GM19372 (cell line): Measurements from ENCODE around the gene RAD23B.

ENCODE experiments used
- ATAC-seq: cut with Tn5 transposase; IDR thresholded peaks from one replicate; pipeline ENCODE4 v1.9.1; 2021; ENCODE audit warnings: mild to moderate bottlenecking, low read depth, moderate library complexity; ENCODE audit not compliant: unreplicated experiment

The RAD23B gene

DNA sequence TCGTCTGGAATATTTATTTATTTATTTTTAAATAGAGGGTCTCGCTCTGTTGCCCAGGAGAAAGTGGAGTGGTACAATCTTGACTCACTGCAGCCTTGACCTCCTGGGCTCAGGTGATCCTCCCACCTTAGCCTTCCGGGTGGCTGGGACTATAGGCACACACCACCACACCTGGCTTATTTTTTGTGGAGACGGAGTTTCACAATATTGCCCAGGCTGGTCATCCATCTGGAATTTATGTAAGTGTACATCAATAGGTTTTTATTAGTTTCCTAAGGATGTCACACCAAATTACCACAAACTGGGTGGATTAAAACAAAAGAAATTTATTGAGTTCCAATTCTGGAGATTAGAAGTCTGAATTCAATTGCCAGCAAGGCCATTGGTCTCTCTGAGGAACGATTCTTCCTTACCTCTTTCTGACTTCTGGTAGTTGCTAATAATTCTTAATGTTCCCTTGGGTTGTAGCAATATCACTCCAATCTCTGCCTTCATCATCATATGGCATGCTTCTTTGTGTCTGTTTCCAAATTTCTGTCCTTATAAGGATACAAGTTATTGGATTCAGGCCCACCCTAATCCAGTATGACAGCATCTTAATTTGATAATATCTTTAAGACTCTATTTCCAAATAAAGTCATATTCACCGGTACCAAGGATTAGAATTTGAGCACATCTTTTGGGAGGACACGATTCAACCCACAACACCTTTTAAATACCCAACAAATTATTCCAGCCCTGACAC is 16.3 kb upstream of the RAD23B start:
- no peak for ATAC-seq

DNA sequence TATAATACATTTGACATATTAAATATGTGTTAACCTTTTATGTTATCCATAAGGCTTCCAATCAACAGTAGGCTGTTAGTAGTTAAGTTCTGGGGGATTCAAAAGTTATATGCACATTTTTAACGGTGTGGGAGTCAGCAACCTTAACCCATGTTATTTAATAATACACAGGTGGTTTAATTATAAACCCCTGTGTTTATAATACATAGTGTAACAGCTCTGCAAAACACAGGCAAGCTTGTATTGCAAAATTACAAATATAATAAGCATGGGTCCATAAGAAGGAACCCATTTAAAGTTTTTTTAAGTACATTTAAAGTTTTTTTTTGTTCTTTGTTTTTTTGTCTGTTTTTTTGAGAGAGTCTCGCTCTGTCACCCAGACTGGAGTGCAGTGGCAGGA is 14.5 kb upstream of the RAD23B start:
- no peak for ATAC-seq

DNA sequence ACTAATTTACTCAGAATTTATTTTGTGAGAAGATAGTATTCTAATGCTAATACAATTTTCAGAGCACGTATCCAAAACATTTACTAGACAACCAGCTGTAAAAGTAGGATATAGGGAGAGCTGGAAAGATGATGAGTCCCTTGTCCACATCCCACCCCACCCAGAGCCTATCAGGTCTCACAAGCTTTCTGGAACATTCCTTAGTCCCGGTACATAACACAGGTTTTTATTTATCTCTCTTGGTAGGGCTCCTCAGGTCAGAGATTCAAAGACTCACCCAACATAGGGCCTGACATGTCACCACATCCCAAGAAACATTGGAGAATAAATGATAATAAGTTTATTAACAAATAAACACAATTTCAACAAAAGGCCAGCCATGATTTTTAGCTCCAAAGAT is 13.8 kb upstream of the RAD23B start:
- no peak for ATAC-seq

DNA sequence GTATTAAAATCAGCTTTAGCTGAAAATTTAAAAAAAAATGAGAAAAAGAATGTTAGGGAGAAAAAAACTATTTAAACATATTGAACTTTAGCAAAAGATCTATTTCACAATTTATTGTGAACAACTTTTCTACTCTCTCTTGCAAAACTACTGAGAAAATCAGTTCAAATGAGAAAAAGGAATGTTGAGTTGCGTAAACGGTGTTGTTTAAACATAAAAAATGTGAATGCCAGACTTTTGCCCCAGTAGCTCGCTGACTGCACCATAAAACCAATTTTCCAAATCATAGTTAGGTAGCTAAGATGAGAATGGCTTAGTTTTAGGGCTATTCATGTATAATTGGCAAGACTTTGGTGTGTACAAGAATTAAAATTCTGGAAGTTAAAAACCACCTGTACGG is 13.4 kb upstream of the RAD23B start:
- ATAC-seq = no peak

DNA sequence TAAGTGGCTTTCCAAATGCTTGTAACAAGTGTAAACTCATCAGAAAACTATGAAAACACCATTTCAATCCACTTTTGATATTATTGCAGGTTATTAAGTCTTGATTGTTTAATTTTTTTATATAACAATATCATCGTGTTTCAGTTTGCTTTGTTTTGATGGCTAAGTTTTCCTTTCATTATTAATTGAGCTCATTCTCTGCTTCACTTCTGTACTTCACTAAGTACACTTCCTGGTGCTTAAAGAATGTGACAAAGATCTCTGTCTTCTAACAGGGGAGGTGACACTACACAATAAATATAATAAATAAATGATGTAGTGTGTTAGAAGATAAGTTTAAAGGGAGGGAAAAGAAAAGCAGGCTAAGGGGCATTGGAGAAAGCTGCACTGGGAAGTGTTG is 13.0 kb upstream of the RAD23B start:
- no peak for ATAC-seq

DNA sequence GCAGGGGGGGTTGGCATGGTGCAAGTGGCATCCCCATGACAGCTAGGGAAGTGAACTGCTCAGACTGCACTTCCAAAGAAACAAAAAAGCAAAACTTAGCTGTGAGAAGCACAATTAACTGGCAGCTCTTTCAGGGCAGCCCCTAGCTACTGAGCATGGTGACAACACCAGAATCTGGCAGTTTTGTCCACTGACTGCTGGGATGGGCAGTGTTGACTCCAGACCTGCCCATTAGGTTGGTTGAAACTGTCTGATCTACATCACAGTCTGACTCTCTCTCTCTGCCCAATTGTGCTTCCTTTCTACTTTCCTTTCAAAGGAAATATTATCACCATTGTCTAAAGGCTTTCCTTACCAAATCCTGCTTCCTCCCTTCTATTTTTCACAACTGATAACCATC is 12.5 kb upstream of the RAD23B start:
- no peak for ATAC-seq

DNA sequence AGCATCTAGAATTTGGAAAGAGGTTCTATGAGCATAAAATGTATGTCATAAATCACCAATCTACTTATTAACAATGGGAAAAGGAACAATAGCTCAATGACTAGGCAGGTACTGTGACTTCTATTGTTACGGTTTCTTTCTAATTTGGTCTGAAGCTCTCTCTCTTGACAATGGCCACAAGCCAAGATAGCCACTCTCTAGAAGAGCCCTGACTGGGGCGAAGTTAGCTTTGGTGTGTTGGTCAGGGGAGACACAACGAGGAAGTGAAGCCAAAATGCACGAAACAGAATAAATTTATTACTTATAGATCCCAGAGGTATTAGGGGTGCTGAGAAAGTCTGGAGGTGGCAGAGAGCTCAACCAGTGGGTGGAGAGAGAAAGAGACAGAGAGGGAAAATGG is 9.4 kb upstream of the RAD23B start:
- peak; percentile 39 for ATAC-seq

DNA sequence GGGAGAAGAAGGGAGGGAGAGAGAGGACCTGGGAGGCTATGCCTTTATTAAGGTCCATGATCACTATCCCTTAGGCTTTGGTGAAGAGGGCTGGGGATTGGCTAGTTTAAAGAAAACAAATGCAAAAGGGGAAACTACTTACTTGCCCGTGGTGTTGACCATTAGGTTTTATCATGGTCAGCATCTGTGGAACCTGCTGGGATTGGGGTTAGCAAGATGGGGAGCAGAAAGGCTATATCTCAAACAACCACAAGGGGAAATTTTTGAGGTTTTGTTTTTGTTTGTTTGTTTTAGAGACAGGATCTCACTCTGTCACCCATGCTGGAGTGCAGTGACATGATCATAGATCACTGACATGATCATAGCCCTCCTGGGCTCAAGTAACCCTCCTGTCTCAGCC is 9.0 kb upstream of the RAD23B start:
- ATAC-seq = peak; percentile 70

DNA sequence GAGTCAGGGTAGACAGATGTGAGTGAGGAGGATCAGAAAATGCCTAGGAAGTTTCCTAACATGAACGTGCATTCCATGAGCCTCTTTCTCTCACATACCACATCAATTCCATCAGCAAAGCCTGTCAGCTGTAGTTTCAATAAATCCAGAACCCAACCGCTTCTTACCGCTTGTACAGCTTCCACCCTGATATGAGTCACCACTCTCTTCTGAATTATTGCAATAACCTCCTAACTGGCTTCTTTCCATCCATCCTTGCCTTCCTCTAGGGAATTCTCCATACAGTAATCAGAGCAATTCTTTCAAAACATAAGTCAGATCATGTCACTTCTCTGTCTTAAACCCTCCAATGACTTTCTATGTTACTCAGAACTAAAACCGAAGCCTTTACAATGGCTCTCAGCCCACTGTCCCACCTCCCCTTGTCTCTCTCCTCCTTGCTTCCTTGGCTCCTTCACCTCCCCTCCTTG is 8.1 kb upstream of the RAD23B start:
- no peak for ATAC-seq

DNA sequence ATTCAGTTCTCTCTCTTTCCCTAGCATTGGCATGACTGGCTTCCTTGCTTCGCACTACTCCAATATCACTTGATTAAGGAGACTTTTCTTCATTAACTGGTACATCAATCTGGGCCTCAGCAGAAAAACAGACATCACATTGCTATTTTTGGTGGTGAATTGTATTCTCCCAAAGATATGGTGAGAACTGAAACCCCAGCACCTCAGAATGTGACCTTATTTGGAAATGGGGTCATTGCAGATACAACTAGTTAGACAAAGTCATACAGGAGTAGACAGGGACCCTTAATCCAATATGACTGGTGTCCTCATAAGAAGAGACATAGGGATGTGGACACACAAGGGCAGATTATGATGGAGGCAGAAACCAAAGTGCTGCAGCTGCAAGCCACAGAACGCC is 7.5 kb upstream of the RAD23B start:
- ATAC-seq = no peak

DNA sequence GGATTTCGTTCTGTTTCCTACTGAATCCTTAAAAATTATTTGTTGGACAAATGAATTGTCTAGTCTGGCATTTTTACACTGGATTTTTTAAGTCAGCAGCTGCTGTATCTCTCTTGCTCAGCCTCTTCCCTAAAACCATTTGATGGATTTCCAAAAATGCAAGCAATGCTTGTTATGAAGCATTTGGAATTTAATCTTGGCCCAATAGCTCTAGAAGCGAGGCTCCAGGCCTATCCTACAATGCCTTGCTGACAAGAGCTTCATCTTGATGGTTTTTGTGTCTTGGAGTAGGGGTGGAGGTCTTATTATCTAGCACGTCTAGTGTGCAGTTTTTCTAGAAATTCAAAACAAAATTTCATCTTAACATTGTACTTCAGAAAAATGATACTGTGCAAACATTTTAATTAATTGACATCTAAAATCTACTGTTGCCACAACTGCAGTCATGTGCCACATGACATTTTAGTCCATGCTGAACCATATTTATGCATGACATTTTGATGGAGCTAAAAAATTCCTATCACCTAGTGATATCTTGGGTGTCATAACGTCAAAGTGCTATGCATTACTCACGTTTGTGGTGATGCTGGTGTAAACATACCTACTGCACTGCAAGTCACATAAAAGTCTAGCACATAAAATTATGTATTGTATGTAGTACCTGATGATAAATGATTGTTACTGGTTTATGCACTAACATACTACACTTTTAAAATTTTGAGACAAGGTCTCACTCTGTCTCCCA is 5.9 kb upstream of the RAD23B start:
- no peak for ATAC-seq

DNA sequence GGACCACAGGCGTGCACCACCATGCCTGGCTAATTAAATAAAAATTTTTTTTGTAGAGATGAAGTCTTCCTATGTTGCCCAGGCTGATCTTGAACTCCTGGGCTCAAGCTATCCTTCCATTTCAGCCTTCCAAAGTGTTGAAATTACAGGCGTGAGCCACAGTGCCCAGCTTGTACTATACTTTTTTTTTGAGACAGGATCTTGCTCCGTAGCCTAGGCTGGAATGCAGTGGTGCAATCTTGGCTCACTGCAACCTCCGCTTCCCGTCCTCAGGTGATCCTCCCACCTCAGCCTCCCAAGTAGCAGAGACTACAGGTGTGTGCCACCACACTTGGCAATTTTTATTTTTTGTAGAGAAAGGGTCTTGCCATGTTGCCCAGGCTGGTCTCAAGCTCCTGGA is 5.3 kb upstream of the RAD23B start:
- ATAC-seq = no peak

DNA sequence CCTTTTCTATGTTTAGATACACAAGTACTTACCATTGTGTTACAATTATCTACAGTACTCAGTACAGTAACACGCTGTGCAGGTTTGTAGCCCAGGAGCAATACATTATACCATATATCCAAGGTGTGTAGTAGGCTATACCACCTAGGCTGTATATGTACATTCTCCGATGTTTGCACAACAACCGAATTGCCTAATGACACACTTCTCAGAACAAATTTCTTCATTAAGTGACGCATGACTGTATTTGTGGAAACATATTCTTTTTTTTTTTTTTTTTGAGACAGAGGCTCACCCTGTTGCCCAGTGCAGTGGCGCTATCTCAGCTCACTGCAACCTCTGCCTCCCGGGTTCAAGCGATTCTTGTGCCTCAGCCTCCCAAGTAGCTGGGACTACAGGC is 4.0 kb upstream of the RAD23B start:
- ATAC-seq = no peak

DNA sequence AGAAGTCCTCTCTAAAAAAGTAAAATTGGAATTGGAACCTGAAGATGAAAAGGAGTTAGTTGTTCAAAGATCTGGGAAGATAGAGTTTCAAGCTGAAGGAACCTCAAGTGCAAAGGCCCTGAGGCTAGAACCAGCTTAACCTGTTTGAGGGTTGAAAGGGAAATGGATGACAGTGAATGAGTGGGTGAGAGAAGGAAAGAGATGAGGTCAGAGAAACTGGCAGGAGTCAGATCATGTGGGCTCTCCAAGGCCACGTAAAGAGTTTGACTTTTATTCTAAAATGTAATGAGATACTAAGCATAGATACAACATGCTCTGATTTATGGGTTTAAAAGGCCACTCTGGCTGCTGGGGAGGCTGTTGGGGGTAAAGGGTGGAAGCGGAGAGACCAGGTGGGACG is 2.5 kb upstream of the RAD23B start:
- no peak for ATAC-seq

DNA sequence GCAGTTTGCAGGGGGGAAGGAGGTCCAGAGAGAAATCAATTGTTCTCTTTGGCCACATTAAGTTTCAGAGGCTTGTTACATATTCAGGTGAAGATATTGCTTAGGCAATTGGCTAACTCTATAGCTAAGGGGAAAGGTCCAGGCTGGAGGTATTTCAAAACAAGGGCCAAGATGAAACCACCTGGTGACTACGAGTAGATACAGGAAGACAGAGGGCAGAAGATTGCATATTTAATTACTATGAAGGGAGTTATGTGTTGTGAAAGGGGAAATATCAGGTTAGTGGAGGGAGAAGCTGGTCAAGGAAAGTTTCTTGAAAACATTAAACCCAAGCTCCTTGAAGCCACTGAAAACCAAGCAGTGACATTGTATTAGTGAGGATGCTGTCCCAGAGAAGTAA is 1.9 kb upstream of the RAD23B start:
- no peak for ATAC-seq

DNA sequence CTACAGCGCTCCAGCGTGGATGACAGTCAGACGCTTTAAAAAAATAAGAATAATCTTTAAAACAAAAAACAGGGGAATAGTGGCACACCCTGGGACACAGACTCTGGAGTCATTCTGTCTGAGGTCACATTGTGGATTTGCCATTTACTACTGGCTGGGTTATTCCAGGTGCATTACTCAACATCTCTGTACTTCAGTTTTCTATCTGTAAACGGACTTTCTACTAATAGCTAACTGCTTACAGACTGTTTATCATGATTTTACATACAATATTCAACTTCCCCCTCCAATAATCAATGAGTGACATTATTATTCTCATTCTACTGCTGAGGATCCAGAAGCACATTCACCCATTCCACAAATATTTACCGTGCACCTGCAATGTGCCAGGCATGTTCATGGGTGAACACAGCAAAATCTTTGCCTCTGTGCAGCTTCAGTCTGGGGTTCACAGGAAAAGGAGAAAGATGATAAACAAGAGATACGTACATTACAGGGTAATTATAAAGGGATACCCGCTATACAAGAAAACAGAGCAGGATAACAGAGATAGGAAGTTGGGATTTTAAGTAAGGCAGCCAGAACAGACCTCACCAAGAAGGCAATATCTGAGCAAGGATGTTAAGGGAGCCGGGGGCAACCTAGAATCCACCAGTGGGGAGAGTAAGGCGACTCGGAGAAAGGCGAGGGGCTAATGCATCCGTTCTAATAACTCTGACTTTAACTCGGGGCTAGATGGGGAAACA is 984 bp upstream of the RAD23B start:
- ATAC-seq = no peak

DNA sequence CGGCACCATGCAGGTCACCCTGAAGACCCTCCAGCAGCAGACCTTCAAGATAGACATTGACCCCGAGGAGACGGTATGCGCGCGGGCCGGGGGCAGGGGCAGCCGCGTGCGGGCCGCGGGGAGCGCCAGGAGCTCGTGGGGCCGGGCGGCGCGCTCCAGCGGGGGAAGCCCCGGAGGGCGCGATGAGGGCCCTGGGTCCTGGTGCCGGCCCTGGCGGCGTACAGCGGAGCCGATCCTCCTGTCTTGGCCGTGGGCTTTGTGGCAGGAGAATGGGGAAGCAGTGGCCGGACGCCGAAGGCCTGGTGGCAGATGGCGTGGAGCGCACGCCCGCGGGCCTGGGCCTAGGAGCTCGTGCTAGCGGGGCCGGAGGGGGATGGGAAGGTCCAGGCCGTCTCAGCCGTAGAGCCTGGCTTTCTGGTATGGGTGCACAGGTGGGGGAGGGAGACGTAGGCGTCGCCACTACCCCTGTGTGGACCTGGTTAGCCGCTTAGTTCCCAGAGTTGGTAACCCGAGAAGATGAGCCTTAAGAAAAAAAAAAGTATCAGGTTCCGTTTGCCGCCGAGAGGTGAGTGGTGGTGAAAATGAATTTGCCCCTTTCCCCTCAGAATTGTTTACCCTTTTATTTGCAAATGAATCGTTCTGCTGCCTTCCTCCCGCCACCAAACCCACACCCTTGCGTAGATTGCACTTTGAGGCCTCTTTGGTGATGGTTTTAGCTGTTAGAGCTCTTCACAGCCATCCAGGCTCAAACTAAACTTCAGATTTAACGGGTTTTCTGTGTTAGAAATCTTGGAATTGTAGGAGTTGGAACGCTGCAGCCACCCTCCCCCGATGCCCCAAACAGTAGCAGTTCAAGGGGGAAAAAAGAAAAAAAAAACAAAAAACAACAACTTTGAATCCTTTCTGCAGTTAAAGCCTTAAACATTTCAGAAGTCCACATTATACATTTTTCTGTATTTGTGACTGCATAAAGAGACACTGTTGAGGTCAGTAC is 841 bp downstream of the RAD23B start:
- ATAC-seq = peak; percentile 44

DNA sequence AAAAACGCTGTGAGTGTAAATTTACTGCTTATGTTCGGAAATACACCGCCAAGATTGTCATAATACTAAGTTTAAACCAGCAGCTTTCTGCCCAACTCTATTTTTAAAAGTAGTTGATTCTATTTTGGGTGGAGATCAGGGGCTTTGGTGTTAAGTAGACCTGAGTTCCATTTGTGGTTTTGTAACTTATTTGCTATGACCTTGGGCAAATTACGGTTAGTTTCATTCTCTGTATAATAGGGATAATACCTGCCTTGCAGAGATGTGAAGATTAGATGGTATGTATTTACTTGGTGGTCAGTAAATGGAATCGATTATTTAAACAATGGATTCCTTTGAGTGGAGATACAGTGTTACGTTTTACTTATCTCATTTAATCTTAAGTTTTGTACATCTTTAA is 1.6 kb downstream of the RAD23B start:
- no peak for ATAC-seq

DNA sequence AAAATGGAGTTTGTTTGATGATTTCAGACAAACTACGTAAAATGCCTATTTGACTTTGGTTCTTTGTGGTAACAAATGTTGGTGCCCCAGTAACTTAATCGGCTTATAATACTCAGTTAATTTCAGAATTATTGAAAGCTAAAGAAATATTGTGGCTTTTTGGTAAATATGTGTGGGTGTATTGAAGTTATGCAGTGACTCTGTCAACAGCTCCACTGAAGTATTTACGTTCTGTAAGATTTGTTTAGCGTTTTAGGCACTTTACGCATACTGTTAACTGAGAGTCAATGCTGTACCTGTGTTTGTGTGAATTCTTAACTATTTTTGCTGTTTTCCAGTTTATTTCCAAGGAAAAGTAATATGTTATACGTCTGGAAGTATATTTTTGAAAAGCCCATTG is 2.2 kb downstream of the RAD23B start:
- no peak for ATAC-seq

DNA sequence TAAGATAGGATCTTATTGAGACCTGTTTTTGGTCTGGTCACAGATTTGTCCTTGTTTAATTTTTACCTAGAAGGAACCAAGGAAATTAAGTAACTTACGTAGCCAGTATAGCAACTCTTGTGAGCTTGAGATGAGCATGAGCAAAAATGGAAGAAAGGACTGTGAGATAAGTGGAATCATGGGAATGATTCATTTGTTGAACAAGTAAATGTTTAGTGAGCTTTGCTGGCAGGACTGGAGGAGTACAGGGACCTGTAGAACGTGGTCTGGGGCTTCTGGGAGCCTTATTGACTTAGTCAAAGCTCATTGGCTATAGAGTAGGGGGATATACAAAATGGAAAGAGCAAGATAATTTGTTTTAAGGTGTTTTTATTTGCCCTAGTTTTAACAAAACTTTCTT is 3.0 kb downstream of the RAD23B start:
- no peak for ATAC-seq
